HG03097 (cell line): Measurements from ENCODE around the gene TBC1D2.
"Not testable (repeated sequence)": the region's sequence is repeated elsewhere in the genome, so short reads cannot be mapped to it uniquely, and the experiment has no call there.

Source experiments
- ATAC-seq: cut with Tn5 transposase; IDR thresholded peaks from one replicate; pipeline ENCODE4 v1.9.1; 2021; ENCODE audit not compliant: unreplicated experiment, low FRiP score

TBC1D2 gene

DNA sequence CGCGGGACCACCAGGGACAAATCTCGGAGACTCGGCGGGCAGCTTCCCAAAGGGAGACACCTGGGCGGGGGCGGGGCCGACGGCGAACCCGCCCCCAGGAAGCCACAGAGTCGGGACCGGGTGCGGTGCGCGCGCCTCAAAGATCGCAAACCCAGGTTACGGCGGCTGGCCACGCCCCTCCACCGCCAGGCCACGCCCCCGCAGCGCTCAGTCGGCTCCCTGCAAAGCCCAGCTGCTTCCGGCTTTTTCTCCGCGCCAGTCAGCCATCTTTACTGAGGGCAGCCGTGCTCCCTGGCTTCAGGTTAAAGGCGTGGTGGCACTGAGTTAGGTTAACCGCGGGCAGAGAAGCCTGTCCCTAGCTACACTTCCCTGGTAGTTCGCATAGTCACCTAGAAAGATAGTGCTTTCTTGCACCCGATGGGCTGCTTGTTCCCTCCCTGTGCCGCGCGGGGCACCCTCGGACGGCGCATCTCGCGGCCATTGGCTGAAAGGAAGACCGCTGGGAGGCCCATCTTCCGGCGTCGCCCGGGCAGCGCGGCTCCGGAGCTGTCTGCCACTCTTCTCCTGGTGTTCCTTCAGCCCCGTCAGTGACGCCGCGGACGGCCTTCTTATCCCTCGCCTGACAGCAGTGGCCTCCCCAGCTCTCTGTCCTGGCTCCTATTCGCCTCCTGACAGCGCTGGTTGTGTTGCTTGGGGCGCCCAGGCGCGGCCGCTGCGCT, at the start of gene TBC1D2:
TBC1D2 (minus strand) TSS at position 72 of the 719 bp plus-strand sequence. CDS start 108 bp downstream, outside the sequence.
- ATAC-seq = peak; percentile 90

DNA sequence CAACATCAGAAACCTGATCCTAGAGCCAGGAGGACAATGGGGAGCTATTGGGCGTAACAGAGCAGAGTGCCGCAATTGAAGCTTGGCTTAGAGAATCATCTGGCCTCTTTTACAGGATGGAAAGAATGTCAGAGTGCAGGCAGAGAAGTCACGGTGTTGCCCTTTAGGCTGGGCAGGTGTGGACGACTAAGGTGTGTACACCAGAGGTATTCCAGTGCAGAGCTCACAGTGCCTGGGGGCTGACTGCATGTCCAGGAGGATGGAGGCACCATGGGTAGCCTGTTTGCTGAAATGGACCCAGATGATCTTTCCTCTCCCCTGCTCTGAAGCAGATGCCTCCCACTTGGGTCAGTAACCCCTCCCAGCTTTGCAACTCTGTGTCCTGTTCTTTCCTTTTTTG, 48.9 kb upstream of the TBC1D2 start:
- ATAC-seq = no peak

DNA sequence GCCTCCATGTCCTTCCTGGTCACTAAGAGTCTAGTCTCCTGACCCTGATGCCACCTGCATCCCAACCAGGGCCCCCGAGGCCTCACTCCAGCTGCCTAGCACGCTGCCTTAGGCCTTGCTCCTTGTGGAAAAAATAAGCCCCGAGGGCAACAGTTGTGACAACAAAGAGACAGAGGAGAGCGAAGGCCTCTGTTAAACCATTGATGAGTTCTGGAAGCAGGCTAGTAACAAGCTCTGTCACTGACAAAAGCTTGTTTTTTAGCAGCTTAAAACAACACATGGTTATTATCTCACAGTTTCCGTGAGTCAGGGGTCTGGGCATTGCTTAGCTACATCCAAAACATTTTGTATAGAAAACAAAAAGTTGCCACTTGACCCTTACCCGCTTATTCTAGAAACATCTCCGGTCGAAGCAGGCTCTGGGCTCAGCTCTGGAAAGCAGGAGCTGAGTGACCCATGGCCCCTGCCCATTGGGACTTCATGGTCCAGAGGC, 48.2 kb upstream of the TBC1D2 start:
- no peak for ATAC-seq

GRCh38 chr9:98302938-98303632, 47.6 kb upstream of the TBC1D2 start:
- ATAC-seq = no peak

- ATAC-seq = no peak
These were observed 46.7 kb upstream of the TBC1D2 start for GRCh38 chr9:98302150-98302549.

DNA sequence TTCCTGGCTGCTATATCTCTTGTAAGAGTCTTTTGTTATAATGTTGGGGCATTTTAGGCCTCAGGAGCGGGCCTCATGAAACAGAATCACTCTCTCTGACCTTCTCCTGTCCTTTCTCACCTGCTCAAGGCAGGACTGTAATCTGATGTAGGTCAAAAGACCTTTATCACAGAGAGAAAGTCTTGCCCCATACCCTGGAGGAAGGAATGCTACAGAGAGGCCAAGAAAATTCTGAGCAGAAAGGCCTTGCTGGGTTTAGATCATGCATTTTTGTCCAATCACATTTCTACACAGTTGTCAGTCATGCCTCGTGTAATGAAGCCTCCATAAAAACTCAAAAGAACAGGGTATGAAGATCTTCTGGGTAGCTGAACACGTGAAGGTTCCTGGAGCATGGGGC, 45.2 kb upstream of the TBC1D2 start:
- ATAC-seq = no peak

DNA sequence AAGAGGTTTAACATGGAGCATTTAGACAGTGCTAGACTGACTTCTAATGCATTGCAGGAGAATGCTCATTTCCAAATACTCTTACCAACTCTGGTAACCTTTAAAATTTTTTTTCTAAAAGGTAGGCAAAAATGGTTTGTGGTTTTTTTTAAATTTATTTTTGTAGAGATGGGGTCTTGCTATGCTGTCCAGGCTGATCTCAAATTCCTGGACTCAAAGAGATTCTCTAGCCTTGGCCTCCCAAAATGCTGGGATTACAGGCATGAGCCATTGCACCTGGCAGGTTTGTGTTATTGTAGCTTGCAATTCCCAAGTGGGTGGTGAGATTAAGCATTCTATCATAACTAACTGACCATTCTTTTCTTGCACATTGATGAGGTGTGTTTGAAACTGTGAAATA, 43.0 kb upstream of the TBC1D2 start:
- ATAC-seq = no peak

- no peak for ATAC-seq
These were observed 40.4 kb upstream of the TBC1D2 start for GRCh38 chr9:98295824-98296223.

DNA sequence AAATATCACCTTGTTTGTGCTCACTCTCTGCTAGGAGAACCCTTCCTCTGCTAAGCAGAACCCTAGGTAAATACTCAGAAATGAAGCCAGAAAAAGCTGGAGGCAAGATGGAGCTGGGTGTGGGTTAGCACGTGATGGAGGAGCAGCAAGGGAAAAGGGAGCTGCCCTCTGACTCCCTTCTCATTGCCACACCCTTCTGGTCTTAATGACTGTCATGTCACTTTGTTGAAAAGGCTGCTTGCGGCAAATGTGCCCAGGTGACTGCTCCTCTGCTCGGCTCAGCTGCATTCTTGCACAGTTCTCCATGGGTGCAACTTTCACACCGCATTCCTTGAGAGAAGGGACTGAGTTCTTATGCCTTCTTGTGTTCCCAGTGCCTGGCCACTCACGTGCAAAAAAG, 36.4 kb upstream of the TBC1D2 start:
- no peak for ATAC-seq

DNA sequence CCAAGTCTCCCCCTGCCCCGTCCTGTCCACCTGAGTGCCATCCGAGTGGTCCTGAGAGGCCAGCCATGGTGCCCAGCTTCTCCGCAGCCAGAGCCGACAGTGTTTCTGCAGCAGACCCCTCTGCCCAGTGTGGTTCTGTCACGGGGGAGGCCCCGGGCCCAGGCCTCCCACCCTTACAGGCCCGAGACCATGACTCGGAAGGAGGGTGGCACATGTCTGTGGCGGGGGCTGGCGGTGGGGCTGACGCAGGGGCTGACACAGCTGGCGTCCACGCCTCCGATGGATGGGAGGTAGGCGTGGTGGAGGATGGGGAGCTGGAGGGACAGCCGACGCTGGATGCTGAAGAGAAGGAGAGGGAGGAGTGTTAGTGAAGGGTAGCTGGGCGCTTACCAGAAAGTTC, 35.0 kb upstream of the TBC1D2 start:
- no peak for ATAC-seq

GRCh38 chr9:98289614-98290201, 34.3 kb upstream of the TBC1D2 start:
- no peak for ATAC-seq

DNA sequence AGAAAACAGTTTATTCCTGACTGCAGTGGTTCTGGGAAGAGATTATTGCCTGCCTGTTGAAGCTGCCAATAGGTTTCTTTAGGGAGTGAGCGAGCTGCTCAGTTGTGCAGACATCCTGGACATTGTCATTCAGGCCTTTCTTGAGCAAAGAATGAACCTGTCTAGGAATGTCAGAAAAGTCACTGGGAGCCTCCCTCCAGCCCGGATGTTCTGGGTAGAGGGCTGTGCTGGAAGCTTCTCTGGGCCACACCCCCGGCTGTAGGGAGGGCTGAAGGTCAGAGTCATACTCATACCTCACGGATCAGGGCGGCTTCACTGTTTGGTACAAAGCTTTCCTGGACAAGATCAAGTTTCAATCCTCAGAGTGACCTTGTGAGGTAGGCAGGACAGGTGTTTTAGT, 33.4 kb upstream of the TBC1D2 start:
- no peak for ATAC-seq

GRCh38 chr9:98287384-98287783, 31.9 kb upstream of the TBC1D2 start:
- no peak for ATAC-seq

GRCh38 chr9:98285446-98285845, 30.0 kb upstream of the TBC1D2 start:
- ATAC-seq = no peak

- ATAC-seq = no peak
These were observed 29.3 kb upstream of the TBC1D2 start for GRCh38 chr9:98284754-98285153.

DNA sequence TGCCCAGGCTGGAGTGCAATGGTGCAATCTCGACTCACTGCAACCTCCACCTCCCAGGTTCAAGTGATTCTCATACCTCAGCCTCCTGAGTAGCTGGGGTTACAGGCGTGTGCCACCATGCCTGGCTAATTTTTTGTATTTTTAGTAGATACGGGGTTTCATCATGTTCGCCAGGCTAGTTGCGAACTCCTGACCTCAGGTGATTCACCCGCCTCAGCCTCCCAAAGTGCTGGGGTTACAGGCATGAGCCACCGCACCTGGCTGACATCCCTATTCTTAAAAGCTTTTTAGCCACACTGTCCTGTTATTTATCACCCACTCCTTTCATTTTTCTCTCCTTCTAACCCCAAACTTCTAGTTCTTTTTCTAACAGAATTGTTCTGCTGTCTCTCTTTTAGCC, 27.7 kb upstream of the TBC1D2 start:
- not testable (repeated sequence) for ATAC-seq

DNA sequence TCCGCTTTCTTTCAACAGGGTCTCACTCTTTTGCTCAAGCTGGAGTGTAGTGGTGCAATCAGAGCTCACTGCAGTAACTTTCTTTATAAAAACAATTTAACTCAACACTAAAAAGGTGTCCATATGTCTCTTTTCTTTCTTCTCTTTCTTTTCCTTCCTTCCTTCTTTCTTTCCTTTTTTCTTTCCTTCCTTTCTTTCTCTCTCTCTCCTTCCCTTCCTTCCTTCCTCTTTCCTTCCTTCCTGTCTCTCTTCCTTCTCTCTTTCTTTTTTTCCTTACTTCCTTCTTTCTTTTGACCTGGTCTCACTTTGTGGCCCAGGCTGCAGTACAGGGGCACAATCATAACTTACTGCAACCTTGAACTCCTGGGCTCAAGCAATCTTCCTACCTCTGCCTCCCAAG, 25.8 kb upstream of the TBC1D2 start:
- ATAC-seq = no peak

- no peak for ATAC-seq
These were observed 25.1 kb upstream of the TBC1D2 start for GRCh38 chr9:98280574-98280973.

DNA sequence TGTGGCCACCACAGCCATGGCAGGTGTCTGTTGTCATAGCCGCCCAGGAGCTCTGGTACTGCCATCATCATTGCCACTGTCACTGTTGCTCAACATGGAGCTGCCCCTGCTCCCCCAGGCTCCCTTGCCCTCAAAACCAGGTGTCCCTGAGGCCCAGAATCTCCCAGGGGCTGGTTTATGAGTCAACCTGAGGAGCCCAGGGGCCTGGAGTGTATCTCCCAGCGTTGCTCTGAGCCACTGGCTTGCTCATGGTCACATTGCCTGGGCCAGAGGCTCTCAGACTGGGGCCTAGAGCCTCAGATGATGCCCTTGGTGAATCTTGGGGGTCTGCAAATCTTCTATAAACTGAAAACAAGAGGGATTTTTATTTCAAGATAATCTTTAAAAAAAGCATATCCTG, 24.7 kb upstream of the TBC1D2 start:
- no peak for ATAC-seq

DNA sequence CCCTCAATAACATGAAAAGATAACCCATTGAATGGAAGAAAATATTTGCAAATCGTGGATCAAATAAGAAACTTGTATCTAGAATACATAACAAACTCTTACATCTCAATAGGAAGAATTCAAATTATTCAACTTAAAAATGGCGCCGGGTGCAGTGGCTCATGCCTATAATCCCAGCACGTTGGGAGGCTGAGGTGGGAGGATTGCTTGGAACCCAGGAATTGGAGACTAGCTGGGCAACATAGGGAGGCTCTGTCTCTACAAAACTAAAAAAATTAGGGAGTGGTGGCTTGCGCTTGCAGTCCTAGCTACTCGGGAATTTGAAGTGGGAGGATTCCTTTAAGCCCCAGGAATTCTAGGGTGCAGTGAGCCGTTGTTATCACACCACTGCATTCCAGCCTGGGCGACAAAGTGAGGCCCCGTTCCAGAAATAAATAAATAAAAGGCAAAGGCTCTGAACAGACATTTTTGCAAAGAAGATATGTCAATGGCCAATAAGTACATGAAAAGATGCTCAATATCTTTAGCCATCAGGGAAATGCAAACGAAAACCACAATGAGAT, 21.5 kb upstream of the TBC1D2 start:
- ATAC-seq = no peak

DNA sequence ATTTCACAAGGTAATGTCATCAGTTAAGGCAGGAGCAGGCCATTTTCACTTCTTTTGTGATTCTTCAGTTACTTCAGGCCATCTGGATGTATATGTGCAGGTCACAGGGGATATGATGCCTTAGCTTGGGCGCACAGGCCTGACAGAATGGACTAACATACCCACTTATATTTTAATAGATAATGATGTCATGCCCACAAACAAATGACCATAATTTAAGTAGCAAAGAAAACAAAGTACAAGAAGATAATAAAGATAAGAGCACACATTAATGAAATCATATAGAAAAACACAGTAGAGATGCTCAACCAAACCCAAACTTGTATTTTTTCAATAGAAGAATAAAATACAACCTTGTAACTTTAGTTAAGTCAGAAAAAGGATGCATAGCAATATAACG, 19.7 kb upstream of the TBC1D2 start:
- no peak for ATAC-seq
